ENCODE measurements around the gene SMYD3. TPM values are rescaled to one million over a fixed set of nuclear protein-coding genes. Genes with fewer than 3 reads are reported as not detected.
"Not testable (repeated sequence)": the region's sequence is repeated elsewhere in the genome, so short reads cannot be mapped to it uniquely, and the experiment has no call there.

Gene SMYD3
- total RNA-seq, 1 donor = 45.5 TPM

DNA sequence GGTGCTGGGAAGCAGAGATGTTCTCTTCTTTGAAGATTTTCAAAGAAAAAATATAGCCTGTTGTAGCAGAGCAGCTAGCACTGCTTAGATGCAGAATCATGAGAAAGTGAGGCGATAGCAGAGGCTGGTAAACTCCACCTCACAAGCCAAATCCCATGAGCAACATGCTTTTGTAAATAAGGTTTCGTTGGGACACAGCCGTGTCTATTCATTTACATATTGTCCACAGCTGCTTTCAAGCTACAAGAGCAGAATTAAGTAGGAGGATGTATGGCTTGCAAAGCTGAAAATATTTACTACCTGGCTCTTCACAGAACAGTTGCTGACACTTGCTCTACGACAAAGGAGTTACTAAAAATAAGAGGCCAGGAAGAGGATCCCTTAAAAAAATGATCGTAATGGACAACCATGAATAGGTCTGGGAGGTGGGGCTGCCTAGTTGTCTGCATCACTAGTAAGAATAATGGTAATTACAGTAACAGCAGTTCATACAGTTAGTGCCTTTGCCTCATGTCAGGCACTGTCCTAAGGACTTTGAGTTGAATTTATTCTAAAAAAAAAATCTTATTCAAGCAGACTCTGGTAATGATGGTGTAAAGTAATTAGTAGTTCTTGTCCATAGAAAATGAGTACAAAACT, 730.3 kb downstream of the SMYD3 start:
- TF ChIP-seq, protein P1, sequence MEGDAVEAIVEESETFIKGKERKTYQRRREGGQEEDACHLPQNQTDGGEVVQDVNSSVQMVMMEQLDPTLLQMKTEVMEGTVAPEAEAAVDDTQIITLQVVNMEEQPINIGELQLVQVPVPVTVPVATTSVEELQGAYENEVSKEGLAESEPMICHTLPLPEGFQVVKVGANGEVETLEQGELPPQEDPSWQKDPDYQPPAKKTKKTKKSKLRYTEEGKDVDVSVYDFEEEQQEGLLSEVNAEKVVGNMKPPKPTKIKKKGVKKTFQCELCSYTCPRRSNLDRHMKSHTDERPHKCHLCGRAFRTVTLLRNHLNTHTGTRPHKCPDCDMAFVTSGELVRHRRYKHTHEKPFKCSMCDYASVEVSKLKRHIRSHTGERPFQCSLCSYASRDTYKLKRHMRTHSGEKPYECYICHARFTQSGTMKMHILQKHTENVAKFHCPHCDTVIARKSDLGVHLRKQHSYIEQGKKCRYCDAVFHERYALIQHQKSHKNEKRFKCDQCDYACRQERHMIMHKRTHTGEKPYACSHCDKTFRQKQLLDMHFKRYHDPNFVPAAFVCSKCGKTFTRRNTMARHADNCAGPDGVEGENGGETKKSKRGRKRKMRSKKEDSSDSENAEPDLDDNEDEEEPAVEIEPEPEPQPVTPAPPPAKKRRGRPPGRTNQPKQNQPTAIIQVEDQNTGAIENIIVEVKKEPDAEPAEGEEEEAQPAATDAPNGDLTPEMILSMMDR (IDR thresholded peaks at IDR 0.05; ENCODE audit: insufficient read depth, low read length) = no peak
- DNase-seq (ENCODE audit: low read depth) = no peak
- no peak overlapping the region for H3K4me3 ChIP-seq (ENCODE audit: low read depth, low read length)

DNA sequence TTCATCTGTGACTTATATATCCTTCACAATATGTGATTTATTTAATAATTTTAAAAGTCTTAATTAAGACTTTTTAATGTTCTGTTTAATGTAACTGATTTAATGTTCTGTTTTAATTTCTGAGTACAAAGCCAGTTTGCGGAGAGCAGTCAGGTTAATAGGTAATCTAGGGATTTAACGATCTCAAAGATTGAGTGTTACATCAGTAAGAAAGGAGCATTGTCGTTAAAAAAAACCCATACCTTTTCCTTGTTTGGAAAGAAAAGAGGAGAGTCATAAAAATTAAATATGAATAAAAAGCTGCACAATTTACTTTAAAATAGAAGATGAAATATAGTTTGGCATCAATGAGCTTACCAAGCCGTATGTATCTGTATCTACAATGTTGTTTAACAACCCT, 730.9 kb downstream of the SMYD3 start:
- no peak overlapping the region for H3K4me3 ChIP-seq (ENCODE audit: low read depth, low read length)
- TF ChIP-seq, protein P1 (IDR thresholded peaks at IDR 0.05; ENCODE audit: insufficient read depth, low read length) = no peak
- no peak for DNase-seq (ENCODE audit: low read depth)

- DNase-seq (ENCODE audit: low read depth); H3K4me3 ChIP-seq (ENCODE audit: low read depth, low read length): not testable (repeated sequence)
These were observed 732.1 kb downstream of the SMYD3 start for GRCh38 chr1:245774931-245775330.

- TF ChIP-seq, protein P1 (IDR thresholded peaks at IDR 0.05; ENCODE audit: insufficient read depth, low read length) = no peak
- DNase-seq (ENCODE audit: low read depth) = no peak
- no peak overlapping the region for H3K4me3 ChIP-seq (ENCODE audit: low read depth, low read length)
These were observed 732.9 kb downstream of the SMYD3 start for GRCh38 chr1:245774196-245774595.

GRCh38 chr1:245773344-245773743, 733.7 kb downstream of the SMYD3 start:
- TF ChIP-seq, protein P1 (IDR thresholded peaks at IDR 0.05; ENCODE audit: insufficient read depth, low read length) = no peak

GRCh38 chr1:245772739-245773138, 734.3 kb downstream of the SMYD3 start:
- no peak for DNase-seq (ENCODE audit: low read depth)
- H3K4me3 ChIP-seq (ENCODE audit: low read depth, low read length) = no peak overlapping the region
- TF ChIP-seq, protein P1 (IDR thresholded peaks at IDR 0.05; ENCODE audit: insufficient read depth, low read length) = no peak

More at GRCh38 chr1:245773344-245773743, 733.7 kb downstream of the SMYD3 start:
- no peak for DNase-seq (ENCODE audit: low read depth)
- no peak overlapping the region for H3K4me3 ChIP-seq (ENCODE audit: low read depth, low read length)

DNA sequence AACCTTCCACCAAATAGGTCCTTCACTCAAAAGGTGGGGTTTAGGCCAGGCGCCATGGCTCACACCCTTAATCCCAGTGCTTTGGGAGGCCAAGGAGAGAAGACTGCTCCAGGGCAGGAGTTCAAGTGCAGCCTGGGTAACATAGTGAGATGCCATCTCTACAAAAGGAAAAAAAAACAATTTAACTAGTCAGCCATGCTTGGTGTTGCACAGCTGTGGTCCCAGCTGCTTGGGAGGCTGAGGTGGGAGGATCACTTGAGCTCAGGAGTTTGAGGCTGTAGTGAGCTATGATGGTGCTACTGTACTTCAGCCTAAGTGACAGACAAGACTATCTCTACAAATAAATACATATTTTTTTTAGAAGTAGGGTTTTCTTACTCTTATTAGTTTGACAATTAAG, 734.8 kb downstream of the SMYD3 start:
- no peak for DNase-seq (ENCODE audit: low read depth)

More for the DNA sequence above, 734.8 kb downstream of the SMYD3 start:
- TF ChIP-seq, protein P1 (IDR thresholded peaks at IDR 0.05; ENCODE audit: insufficient read depth, low read length) = no peak
- no peak overlapping the region for H3K4me3 ChIP-seq (ENCODE audit: low read depth, low read length)

All from fibroblast of the aortic adventitia (primary cell).